Medulla oblongata (tissue), 1 donor: Measurements from ENCODE around the gene MED9.

Experiments
- DNase-seq: peaks from one replicate; pipeline ENCODE4 v3.0.0-alpha.2; 2015; ENCODE audit errors: extremely low spot score

MED9 gene

GRCh38 chr17:17537311-17538099, 60.7 kb downstream of the MED9 start:
- DNase-seq = no peak

- no peak for DNase-seq
Observed at GRCh38 chr17:17538417-17539391, 61.9 kb downstream of the MED9 start.

- no peak for DNase-seq
Observed at GRCh38 chr17:17539591-17539990, 62.8 kb downstream of the MED9 start.

- no peak for DNase-seq
Observed at GRCh38 chr17:17540278-17540906, 63.6 kb downstream of the MED9 start.

GRCh38 chr17:17540935-17541639, 64.3 kb downstream of the MED9 start:
- DNase-seq = no peak

- DNase-seq = no peak
Observed at GRCh38 chr17:17541640-17542001, 64.8 kb downstream of the MED9 start.
